GM19240 (cell line): Measurements from ENCODE around the gene KRTAP10-12.

Experiments used
- DNase-seq: peaks from one replicate; pipeline ENCODE4 v3.0.0; 2011; ENCODE audit warnings: low spot score; ENCODE audit not compliant: insufficient read length

The KRTAP10-12 gene

DNA sequence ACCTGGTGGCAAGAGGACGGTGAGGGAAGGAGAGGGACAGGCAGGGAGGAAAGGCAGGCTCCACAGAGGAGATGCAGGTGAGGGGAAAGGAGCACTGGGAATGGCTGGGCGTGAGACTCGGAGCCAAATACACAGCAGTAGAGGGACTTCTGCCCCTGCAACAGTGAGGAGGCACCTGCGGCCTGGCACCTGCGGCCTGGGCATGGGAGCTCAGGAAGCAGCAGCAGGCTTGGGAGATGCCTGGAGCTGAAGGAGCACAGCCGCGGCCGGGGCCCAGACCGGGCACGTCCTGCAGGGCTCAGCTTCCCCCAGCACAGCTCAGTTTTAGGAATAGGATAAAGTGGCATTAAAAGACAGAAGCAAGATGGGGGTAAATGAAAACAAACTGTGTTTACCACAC is 35.3 kb downstream of the KRTAP10-12 start:
- DNase-seq: no peak

DNA sequence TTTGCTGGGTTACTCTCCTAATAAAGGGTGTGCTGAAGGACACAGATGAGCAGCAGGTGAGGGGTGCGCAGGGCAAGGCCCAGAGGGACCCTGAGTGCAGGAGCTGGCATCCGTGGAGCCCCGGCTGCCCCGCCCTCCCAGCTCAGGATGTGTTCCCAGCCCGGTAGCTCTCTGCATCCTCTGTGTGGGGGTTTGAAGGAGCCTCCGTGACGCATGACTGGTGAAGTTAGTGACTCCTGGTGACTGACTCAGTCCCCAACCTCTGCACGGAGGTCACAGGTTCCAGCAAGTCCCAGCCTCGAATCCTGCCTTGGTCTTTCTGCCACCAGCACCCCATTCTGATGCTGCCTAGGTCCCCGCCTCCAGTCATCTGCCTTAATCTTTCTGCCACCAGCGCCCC is 36.0 kb downstream of the KRTAP10-12 start:
- DNase-seq: no peak

GRCh38 chr21:44734026-44734745 is 37.2 kb downstream of the KRTAP10-12 start:
- DNase-seq: no peak

- no peak for DNase-seq
Measured at GRCh38 chr21:44734841-44735240, 37.9 kb downstream of the KRTAP10-12 start.

- DNase-seq: no peak
Measured at GRCh38 chr21:44735821-44736220, 38.8 kb downstream of the KRTAP10-12 start.

GRCh38 chr21:44736291-44737004 is 39.5 kb downstream of the KRTAP10-12 start:
- no peak for DNase-seq

DNA sequence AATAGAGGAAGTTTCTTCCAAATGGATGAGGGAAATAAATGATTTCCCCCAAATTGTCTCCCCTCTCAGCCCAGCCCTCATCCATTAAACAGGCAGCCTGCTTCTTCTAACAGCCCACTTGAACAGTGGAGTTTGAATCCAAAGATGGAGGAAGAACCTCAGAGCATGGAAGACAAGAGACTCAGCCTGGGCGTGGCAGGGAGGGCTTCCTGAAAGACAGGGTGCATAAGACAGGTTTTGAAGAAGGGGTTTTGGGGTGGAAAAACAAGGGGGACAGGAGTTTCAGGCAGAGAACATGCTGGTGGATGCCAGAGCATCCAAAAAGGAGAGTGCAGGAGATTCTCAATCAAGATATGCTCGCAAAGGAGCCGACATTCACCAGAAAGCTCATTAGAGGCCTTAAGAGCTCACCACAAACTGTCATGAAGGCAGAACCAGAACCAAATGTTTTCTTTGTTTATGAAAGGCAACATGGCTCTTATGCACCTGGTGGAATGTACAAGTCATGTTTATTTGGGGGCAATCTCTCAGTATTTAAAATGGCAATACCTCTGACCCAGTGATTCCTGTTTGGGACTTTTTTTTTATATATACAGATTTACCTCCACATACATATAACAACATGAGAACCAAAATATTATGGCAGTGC is 40.9 kb downstream of the KRTAP10-12 start:
- no peak for DNase-seq

DNA sequence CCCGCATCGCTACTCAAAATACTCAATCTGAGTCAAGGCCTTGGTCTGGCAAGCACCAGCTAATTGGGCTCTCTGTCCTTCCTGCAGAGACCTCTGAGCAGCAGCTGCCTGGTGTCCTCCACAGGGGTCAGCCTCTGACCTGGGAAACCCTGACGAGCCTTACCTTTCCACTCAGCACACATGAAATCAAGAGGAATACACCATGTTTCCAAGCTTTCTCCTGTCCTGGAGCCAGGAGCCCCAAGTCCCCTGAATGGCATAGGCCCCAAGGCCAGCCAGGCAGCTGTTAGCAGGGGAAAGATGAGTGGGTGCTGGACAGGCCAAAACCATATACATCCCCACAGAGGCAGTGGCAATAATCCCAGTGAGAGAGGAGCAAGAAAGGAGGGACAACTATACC is 41.6 kb downstream of the KRTAP10-12 start:
- no peak for DNase-seq

- DNase-seq: no peak
Measured at GRCh38 chr21:44739316-44739715, 42.3 kb downstream of the KRTAP10-12 start.

GRCh38 chr21:44740742-44741141 is 43.8 kb downstream of the KRTAP10-12 start:
- DNase-seq: no peak

GRCh38 chr21:44741921-44742320 is 44.9 kb downstream of the KRTAP10-12 start:
- no peak for DNase-seq

- no peak for DNase-seq
Measured at GRCh38 chr21:44742418-44743153, 45.6 kb downstream of the KRTAP10-12 start.
